ENCODE data around the gene PRG2.
A peak's percentile ranks its signal among the peaks of the same experiment; 100 is the strongest.
"Not testable (repeated sequence)": the region's sequence is repeated elsewhere in the genome, so short reads cannot be mapped to it uniquely, and the experiment has no call there.

PRG2 gene

GRCh38 chr11:57418131-57418530, 27.7 kb upstream of the PRG2 start:
- DNase-seq, result no peak

GRCh38 chr11:57417056-57417455, 26.6 kb upstream of the PRG2 start:
- no peak for DNase-seq

- no peak for DNase-seq
Measured at GRCh38 chr11:57416436-57416835, 26.0 kb upstream of the PRG2 start.

GRCh38 chr11:57414612-57415212, 24.3 kb upstream of the PRG2 start:
- no peak for DNase-seq

GRCh38 chr11:57413681-57414080, 23.2 kb upstream of the PRG2 start:
- DNase-seq, result no peak

- DNase-seq, result no peak
Measured at GRCh38 chr11:57410287-57410686, 19.8 kb upstream of the PRG2 start.

GRCh38 chr11:57409321-57410100, 19.1 kb upstream of the PRG2 start:
- DNase-seq, result no peak

GRCh38 chr11:57408771-57409170, 18.3 kb upstream of the PRG2 start:
- no peak for DNase-seq

GRCh38 chr11:57407941-57408475, 17.6 kb upstream of the PRG2 start:
- DNase-seq, result no peak

GRCh38 chr11:57407010-57407920, 16.8 kb upstream of the PRG2 start:
- DNase-seq, result no peak

- peak; percentile 12 for DNase-seq
Measured at GRCh38 chr11:57406337-57406904, 16.0 kb upstream of the PRG2 start.

GRCh38 chr11:57405271-57405860, 14.9 kb upstream of the PRG2 start:
- DNase-seq, result no peak

GRCh38 chr11:57403802-57404147, 13.3 kb upstream of the PRG2 start:
- DNase-seq, result no peak

- DNase-seq, result not testable (repeated sequence)
Measured at GRCh38 chr11:57403003-57403801, 12.8 kb upstream of the PRG2 start.

- DNase-seq, result no peak
Measured at GRCh38 chr11:57402188-57403002, 11.9 kb upstream of the PRG2 start.

- DNase-seq, result no peak
Measured at GRCh38 chr11:57399972-57400578, 9.6 kb upstream of the PRG2 start.

GRCh38 chr11:57399221-57399620, 8.8 kb upstream of the PRG2 start:
- no peak for DNase-seq

- no peak for DNase-seq
Measured at GRCh38 chr11:57397394-57397990, 7.0 kb upstream of the PRG2 start.

- no peak for DNase-seq
Measured at GRCh38 chr11:57396744-57397143, 6.3 kb upstream of the PRG2 start.

Data from CD4-positive, alpha-beta T cell treated with Interferon gamma for 1 hour (primary cell).